Spleen (tissue), 7 donors: Measurements from ENCODE around the gene EXOC6B.

Source experiments
- CTCF ChIP-seq, 11 experiments: fragments of 200-600 bp in 7 of 11; fragments of 450-650 bp in 4 of 11; sonication (generic) in 4 of 11; IDR thresholded peaks in 8 of 11; conservative IDR thresholded peaks in 3 of 11; 1 replicate in 7 of 11; 2 replicates in 4 of 11; pipeline versions ENCODE4 v1.4.0 to v1.8.0; 2016 to 2021; ENCODE audit warnings: antibody characterized with exemption in 11 of 11, inconsistent platforms in 4 of 11, mild to moderate bottlenecking in 1 of 11
- POLR2A ChIP-seq, 3 donors: fragments of 450-650 bp; IDR thresholded peaks; one replicate each; pipeline ENCODE4 v1.5.1; 2017; ENCODE audit warnings: antibody characterized with exemption in 3 of 3, mild to moderate bottlenecking in 1 of 3
- POLR2AphosphoS5 ChIP-seq, 3 donors: sonication (generic); formaldehyde crosslinking; IDR thresholded peaks; one replicate each; pipeline ENCODE4 v1.5.1; 2017; ENCODE audit warnings: antibody characterized with exemption in 3 of 3
- donor health status: DM: no; HTN: no; CAD: no; lungs with moderate emphysema.
- donor health status: DM: no; HTN: no; CAD: no.
- donor health status: DM: no; HTN: no; CAD: no.

GRCh38 chr2:72627083-72627482, 198.8 kb downstream of the EXOC6B start:
- no peak for TF ChIP-seq CTCF (IDR thresholded peaks at IDR 0.05 in 8 of 11, conservative IDR thresholded peaks at IDR 0.05 in 3 of 11)
- TF ChIP-seq POLR2A (IDR thresholded peaks at IDR 0.05) = no peak
- no peak for TF ChIP-seq POLR2AphosphoS5 (IDR thresholded peaks at IDR 0.05)
